ENCODE data around the gene LCNL1.

- TF ChIP-seq, protein P1, sequence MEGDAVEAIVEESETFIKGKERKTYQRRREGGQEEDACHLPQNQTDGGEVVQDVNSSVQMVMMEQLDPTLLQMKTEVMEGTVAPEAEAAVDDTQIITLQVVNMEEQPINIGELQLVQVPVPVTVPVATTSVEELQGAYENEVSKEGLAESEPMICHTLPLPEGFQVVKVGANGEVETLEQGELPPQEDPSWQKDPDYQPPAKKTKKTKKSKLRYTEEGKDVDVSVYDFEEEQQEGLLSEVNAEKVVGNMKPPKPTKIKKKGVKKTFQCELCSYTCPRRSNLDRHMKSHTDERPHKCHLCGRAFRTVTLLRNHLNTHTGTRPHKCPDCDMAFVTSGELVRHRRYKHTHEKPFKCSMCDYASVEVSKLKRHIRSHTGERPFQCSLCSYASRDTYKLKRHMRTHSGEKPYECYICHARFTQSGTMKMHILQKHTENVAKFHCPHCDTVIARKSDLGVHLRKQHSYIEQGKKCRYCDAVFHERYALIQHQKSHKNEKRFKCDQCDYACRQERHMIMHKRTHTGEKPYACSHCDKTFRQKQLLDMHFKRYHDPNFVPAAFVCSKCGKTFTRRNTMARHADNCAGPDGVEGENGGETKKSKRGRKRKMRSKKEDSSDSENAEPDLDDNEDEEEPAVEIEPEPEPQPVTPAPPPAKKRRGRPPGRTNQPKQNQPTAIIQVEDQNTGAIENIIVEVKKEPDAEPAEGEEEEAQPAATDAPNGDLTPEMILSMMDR (IDR thresholded peaks at IDR 0.05): no peak
- TF ChIP-seq POLR2AphosphoS5 (IDR thresholded peaks at IDR 0.05; ENCODE audit: low read depth, low read length) (no peak), SIN3A (IDR thresholded peaks at IDR 0.05; ENCODE audit: borderline replicate concordance, insufficient read depth, low read depth, low read length) (no peak)
- TF ChIP-seq, protein P2, sequence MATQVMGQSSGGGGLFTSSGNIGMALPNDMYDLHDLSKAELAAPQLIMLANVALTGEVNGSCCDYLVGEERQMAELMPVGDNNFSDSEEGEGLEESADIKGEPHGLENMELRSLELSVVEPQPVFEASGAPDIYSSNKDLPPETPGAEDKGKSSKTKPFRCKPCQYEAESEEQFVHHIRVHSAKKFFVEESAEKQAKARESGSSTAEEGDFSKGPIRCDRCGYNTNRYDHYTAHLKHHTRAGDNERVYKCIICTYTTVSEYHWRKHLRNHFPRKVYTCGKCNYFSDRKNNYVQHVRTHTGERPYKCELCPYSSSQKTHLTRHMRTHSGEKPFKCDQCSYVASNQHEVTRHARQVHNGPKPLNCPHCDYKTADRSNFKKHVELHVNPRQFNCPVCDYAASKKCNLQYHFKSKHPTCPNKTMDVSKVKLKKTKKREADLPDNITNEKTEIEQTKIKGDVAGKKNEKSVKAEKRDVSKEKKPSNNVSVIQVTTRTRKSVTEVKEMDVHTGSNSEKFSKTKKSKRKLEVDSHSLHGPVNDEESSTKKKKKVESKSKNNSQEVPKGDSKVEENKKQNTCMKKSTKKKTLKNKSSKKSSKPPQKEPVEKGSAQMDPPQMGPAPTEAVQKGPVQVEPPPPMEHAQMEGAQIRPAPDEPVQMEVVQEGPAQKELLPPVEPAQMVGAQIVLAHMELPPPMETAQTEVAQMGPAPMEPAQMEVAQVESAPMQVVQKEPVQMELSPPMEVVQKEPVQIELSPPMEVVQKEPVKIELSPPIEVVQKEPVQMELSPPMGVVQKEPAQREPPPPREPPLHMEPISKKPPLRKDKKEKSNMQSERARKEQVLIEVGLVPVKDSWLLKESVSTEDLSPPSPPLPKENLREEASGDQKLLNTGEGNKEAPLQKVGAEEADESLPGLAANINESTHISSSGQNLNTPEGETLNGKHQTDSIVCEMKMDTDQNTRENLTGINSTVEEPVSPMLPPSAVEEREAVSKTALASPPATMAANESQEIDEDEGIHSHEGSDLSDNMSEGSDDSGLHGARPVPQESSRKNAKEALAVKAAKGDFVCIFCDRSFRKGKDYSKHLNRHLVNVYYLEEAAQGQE (IDR thresholded peaks at IDR 0.05; ENCODE audit: insufficient read depth in 1 of 2, low read depth in 2 of 2, low read length in 1 of 2): no peak
Measured at GRCh38 chr9:137014166-137014565, 31.4 kb downstream of the LCNL1 start.

Measured in Panc1 (cell line).